Subcutaneous preadipocyte (primary cell): ENCODE results near the gene PSMB8. TPM values are rescaled to one million over a fixed set of nuclear protein-coding genes. Genes with fewer than 3 reads are reported as not detected.

Experiments used
- total RNA-seq: library from RNA; depleted of rRNA; stranded (reverse); fragments of >200 nt; gene quantifications from 2 replicates; pipeline ENCODE4 v1.2.3, GENCODE V29; 2012

PSMB8 gene
- total RNA-seq = 40.3 and 47.8 TPM in 2 replicates

GRCh38 chr6:32843979-32844838 is at the start of gene PSMB8:
Gene PSMB8 (minus strand): TSS chr6:32844047. CDS start chr6:32843996, 51 bp downstream.

DNA sequence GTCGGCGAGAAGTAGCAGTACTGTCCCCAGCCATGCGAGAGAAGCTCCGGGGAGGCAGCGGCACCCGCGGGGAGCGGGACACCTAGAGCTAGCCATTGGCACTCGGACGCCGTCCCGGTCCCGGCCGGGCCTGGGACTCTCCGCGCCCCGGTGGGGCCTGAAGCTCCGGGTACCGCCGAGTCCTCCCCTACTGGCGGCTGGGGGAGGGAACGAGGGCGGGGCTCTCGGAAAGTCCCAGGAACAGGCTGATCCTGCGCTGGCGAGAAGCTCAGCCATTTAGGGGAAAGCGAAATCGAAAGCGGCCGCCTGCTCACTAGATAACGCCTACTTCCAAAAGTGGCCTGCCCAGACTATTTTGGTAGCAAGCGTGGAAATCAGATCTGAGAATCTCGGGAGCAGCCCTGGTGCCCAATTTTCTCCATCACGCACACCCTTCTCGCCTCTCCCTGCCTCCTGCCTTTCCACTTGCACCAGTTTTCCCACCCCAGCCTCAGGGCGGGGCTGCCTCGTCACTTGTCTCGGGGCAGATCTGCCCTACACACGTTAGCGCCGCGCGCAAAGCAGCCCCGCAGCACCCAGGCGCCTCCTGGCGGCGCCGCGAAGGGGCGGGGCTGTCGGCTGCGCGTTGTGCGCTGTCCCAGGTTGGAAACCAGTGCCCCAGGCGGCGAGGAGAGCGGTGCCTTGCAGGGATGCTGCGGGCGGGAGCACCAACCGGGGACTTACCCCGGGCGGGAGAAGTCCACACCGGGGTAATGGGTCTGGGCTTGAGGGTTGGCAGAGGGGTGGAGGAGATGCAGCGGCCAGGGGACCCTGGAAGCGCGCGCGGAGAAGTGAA is 9.9 kb upstream of the PSMB8 start, which contains the start of the genes PSMB9 and TAP1:
PSMB9 (plus strand) TSS at position 652 of the 835 bp plus-strand sequence; CDS start at position 690, 38 bp downstream.
TAP1 (minus strand) TSS at position 164 of the 835 bp plus-strand sequence; CDS start at position 96, 68 bp downstream.

GRCh38 chr6:32838114-32838958 is 5.5 kb downstream of the PSMB8 start, which contains the start of gene TAP2:
Gene TAP2 (minus strand): TSS chr6:32838739. CDS start chr6:32838233, 506 bp downstream.

DNA sequence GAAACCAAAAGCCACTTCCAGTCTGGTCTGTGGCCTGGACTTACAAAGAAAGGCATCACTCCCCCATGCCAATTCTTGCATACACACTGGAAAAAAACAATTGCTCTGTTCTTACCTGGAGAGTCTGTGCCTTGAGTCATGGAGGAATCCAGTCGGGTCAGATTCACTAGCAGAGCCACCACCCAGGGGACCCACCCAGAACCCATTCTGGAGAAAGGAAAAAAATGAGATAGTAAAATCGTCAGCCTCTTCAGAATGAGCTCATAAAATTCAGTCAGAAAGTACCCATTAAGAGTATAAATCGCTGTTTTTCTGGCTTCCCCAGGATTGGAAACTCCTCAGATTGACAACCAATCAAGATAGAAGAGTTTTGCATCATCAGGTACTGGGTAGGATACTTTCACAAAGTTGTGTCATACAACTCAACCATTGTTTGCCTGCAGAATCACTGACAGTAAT is 27.1 kb downstream of the PSMB8 start, which contains the start of gene HLA-DOB:
HLA-DOB (minus strand) TSS at position 257 of the 459 bp plus-strand sequence; CDS start at position 206, 51 bp downstream.

Other genes with a start within 250 kb of the PSMB8 start
- gene HLA-DQA1, start 206.6 kb downstream of the PSMB8 start, total RNA-seq = not detected in 2 replicates
- gene HLA-DQB1, start 177.4 kb downstream of the PSMB8 start, total RNA-seq = not detected in 2 replicates
- not detected in 2 replicates for gene HLA-DQA2, start 102.7 kb downstream of the PSMB8 start, total RNA-seq
- not detected in 2 replicates for gene HLA-DQB2, start 80.5 kb downstream of the PSMB8 start, total RNA-seq
- 0.37 and 0.39 TPM in 2 replicates for gene HLA-DOB, start 27.0 kb downstream of the PSMB8 start, total RNA-seq
- 21.7 and 22.5 TPM in 2 replicates for gene TAP2, start 5.3 kb downstream of the PSMB8 start, total RNA-seq
- gene TAP1, start 9.7 kb upstream of the PSMB8 start, total RNA-seq = 32.0 and 33.4 TPM in 2 replicates
- gene PSMB9, start 10.1 kb upstream of the PSMB8 start, total RNA-seq = 10.8 and 18.4 TPM in 2 replicates
- 0.37 TPM in 1 of 2 replicates, not detected in the other for gene HLA-DMB, start 97.0 kb upstream of the PSMB8 start, total RNA-seq
- 1.4 and 1.8 TPM in 2 replicates for gene HLA-DMA, start 109.0 kb upstream of the PSMB8 start, total RNA-seq
- 95.2 and 125 TPM in 2 replicates for gene BRD2, start 124.5 kb upstream of the PSMB8 start, total RNA-seq
- under 0.01 TPM in 1 of 2 replicates, not detected in the other for gene HLA-DOA, start 165.5 kb upstream of the PSMB8 start, total RNA-seq
- 3.1 and 7.0 TPM in 2 replicates for gene HLA-DPA1, start 229.6 kb upstream of the PSMB8 start, total RNA-seq
- 1.8 and 10.2 TPM in 2 replicates for gene HLA-DPB1, start 231.9 kb upstream of the PSMB8 start, total RNA-seq